Cerebellar cortex (tissue), 1 donor: ENCODE measurements around the gene TOP2B.

ENCODE experiments used
- DNase-seq: peaks from one replicate; pipeline ENCODE4 v3.0.0-alpha.2; 2015; ENCODE audit warnings: low spot score

Gene TOP2B

GRCh38 chr3:25619382-25619781 is 45.3 kb downstream of the TOP2B start:
- DNase-seq: no peak

DNA sequence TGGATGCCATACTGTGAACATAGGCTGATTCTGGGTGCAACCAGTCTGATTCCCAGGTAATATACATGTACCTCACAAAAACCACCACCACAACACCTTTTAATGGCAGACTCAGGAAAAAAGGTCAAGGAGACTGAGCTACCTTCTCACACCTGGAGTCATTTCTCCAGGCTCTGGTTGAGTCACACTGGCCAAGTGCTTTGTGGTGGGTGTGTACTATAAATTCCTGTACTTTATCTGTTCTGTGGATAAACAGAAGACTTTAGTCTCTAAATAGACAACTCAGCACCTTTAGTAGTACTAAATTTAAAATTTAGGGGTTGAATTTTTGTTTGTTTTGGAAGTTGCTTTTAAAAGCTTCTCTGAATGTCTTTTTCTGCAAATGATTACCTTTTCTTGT is 46.7 kb downstream of the TOP2B start:
- no peak for DNase-seq

DNA sequence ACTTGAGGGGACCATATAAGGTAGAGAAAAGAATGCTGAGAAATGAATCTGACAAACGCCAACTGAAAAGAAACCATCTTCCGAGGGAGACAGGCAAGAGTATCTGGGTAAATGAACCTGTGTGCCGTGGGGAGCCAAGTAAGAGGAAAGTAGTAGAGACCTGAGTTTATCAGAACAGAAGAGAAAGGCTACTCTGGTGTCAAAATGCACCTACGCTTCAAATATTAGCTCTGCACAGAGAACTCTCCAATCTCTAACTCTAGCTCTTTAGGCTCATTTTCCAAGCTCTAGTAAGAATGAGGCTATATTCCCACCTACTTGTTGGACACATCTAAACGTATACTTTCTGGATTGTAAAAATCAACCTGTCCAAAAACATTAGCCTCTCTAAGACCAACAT is 53.5 kb downstream of the TOP2B start:
- DNase-seq: no peak

- DNase-seq: no peak
Observed at GRCh38 chr3:25610779-25611178, 53.9 kb downstream of the TOP2B start.

GRCh38 chr3:25610167-25610566 is 54.5 kb downstream of the TOP2B start:
- DNase-seq: no peak

- DNase-seq: no peak
Observed at GRCh38 chr3:25604107-25604805, 60.5 kb downstream of the TOP2B start.

DNA sequence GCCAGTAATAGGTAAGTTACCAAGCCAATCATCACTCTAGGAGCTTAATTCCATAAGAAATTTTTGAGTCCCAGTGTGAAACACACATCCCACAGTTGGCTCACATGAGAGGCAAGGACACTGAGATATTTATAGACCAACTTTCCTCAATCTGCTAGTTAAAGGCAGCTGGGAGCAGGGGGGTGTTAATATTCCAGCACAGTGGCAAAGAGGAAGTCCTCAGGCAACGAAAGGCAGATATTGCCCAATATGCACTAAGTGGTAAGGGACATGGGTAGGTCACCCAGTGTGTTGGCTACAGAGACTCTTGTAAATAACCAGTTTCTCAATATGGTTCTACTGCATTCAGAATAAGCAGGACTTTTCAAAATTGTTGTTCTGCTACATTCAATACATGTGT is 61.0 kb downstream of the TOP2B start:
- no peak for DNase-seq

GRCh38 chr3:25597535-25598101 is 67.1 kb downstream of the TOP2B start:
- DNase-seq: no peak

GRCh38 chr3:25594007-25594502 is 70.7 kb downstream of the TOP2B start:
- peak; percentile 66 for DNase-seq

DNA sequence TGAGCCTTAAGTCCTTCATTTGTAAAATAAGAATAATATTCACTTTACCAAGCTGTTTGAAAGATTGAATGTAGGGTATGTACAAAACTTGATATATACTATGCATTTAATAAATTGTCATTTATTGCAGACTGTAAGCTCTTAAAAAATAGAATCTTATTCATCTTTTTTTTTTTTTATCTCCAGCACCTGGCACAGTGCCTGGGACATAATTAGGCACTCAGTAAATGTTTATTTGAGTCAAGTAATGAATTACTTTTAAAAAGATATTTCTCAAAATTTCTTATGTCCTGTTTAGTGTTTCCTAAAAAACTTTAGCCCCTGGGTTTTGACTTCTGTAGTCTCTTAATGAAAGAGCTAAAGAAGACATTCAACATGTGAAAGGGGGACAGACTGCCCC is 71.7 kb downstream of the TOP2B start:
- DNase-seq: no peak

DNA sequence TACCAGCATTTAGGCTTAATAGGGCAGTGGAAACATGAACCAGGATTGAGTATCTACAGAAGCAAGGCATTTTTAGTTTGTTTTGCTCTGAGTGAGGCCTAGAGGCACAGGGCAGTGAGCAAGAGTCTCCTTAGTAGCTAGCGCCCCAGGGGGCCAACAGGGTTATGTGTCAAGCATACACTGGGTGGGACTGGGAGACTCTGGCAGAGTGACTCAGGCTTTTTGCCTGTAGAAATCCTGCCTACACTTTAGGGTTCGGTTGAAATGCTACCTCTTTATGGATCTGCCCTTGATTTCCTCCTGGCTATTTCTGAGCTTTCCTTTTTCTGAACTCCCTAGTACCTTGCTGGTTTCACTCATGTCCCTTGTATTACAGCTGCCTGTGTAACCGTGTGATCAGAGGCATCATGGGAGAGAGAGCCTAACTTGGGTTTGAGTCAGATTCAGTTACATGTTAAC is 72.2 kb downstream of the TOP2B start:
- DNase-seq: no peak

GRCh38 chr3:25589783-25590258 is 74.9 kb downstream of the TOP2B start:
- DNase-seq: no peak

- no peak for DNase-seq
Observed at GRCh38 chr3:25589104-25589782, 75.5 kb downstream of the TOP2B start.

- no peak for DNase-seq
Observed at GRCh38 chr3:25588441-25589103, 76.1 kb downstream of the TOP2B start.

DNA sequence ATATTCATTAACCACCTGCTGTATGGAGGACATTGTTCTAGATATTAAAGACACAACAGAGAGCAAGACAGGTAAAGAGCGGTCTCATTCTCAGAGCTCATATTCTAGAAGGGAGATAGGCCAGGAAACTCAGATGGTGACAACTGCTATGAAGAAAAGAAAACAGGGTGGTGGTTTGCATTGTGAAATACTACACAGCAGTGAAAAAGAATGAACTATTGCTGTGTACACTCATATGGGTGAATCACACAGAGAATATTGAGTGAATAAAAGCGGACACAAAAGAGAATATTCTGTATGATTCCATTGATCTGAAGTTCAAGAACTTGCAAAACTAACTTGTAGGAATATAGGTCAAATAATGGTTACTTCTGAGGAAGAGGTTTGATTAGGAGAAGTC is 76.7 kb downstream of the TOP2B start:
- DNase-seq: no peak

- no peak for DNase-seq
Observed at GRCh38 chr3:25587526-25587925, 77.2 kb downstream of the TOP2B start.

- no peak for DNase-seq
Observed at GRCh38 chr3:25587094-25587493, 77.6 kb downstream of the TOP2B start.

DNA sequence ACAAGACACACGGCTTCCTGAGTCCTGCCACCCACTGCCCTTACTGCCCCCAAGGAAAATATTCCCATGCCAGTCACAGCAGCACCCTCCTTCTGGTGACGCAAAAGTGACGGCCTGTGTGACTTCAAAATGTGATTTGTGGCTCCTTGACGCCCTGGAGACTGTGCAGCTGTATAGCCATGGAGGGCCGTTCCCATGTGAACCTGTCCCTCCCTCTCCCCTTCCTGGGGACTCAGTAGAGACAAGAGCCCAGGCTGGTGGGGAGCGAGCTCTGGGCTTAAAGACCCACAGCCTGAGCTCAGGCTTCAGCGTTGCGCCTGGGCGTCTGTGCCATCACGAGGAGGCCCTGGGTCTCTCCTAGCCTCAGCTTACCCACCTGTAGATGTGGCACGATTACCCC is 78.2 kb downstream of the TOP2B start:
- DNase-seq: no peak

DNA sequence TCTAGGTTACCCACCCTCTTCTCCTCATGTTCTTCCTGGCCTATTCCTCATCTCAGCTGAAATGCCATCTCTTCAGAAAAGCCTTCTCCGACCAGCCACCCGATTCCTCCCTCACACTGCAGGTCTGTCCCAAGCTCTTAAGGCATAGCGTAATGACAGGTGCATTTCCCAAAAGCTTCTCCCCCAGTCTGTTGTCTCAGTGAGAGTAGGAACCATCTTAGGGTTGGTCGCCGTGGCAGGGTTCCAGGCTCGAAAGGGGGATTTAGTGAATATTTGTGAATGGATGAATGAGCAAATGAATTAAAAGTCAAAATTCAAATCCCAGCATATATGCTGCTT is 78.6 kb downstream of the TOP2B start:
- no peak for DNase-seq

DNA sequence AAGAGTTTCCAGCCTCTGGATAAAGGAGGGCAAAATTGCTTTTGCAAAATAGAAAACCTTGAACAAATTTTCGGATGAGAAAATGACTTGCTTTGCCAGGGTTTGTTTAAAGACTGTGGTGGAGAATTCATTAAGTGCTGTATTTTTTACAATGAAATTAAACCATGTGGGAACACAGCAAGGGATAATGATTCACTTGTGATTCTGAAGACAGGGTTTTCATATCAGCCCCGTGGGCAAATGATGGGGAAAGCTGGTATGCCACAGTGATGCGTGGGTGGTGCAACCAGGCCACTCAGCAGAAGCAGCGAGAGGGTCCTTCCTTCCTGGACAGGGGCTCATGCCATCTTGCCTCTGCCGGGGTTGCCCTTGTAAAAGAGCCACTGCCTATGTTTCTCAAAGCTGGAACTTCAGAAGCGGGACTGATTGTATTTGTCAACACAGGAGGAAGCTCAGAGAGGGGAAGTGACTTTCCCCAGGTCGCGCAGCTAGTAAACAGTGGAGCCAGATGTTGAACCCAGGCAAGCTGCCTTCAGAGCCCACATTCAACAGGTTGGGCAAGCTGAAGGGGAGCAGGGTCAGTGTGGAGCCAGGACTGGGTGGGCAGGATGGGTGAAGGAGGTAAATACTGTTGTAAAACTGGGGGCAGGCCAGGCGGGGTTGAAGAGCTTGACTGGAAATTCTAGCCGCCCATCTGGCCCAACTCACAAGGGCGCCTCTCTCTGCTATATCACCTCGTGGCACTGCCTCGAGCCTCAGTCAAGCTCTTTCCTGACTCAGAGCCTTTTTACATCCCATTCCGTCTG is 79.1 kb downstream of the TOP2B start:
- DNase-seq: no peak

DNA sequence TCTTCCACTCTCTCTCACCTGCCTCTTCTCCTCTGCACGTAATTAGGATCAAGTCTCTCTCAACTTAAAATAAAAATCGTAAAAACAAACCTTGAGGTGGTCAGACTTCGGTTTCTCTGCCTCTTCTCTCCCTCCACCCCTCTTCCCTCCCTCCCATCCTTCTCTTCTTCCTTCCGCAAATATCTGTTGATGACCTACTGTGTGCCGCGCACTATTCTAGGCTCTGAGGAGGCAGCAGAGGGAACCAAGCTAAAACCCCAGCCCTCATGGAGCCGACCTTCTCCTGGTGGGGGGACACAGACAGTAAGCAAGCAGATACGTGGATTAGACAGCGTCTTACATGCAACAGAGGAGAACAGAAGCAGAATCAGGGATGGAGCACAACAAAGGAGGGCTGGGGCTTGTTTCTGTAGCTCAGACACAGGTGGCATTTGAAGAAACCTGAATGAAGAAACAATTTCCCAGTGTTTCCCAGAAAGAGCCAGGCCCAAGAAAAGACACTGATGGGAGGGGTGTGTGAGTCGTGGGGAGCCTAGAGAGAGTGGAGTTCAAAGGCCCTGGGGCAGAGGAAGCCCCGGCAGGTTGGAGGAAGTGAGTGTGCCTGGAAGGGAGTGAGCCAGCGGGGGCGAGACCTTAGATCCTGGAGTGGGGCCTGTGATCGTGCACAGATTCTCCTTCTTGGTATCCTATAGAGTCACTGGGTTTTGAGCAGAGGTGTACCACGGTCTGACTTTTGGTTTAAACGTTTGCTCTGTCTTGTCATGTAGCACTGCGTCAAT is 80.5 kb downstream of the TOP2B start:
- DNase-seq: no peak
